Stimulated activated CD4-positive, alpha-beta T cell treated with anti-CD3 and anti-CD28 coated beads, Interleukin-12 subunit alpha, Interleukin-12 subunit beta, amount 100 ng/mL, for 48 hours (primary cell): ENCODE measurements around the gene ANKUB1.
"Not testable (repeated sequence)": the region's sequence is repeated elsewhere in the genome, so short reads cannot be mapped to it uniquely, and the experiment has no call there.

Experiments
- DNase-seq, 3 donors: peaks; one replicate each; pipeline ENCODE4 v3.0.0-alpha.2; 2020; ENCODE audit warnings: low read depth in 2 of 3, low spot score in 1 of 3

Gene ANKUB1

GRCh38 chr3:149792452-149793270 lies at the start of gene ANKUB1:
ANKUB1 (minus strand) TSS chr3:149792554; CDS start chr3:149792366, 188 bp downstream.
- DNase-seq, result no peak

- no peak for DNase-seq
Observed at GRCh38 chr3:149839896-149840295, 47.5 kb upstream of the ANKUB1 start.

DNA sequence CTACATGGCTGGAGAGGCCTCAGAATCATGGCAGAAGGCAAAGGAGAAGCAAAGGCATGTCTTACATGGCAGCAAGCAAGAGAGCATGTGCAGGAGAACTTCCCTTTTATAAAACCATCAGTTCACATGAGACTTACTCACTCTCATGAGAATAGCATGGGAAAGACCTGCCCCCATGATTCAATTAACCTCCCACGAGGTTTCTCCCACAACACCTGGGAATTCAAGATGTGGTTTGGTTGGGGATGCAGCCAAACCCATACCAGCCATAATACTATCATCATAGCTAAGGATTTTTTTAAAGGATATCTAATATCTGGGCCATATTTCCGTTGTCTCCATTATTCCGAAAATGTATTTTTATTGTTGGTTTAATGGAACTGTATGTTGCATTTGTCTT lies 47.1 kb upstream of the ANKUB1 start:
- DNase-seq, result not testable (repeated sequence)

GRCh38 chr3:149838491-149838890 lies 46.1 kb upstream of the ANKUB1 start:
- not testable (repeated sequence) for DNase-seq

DNA sequence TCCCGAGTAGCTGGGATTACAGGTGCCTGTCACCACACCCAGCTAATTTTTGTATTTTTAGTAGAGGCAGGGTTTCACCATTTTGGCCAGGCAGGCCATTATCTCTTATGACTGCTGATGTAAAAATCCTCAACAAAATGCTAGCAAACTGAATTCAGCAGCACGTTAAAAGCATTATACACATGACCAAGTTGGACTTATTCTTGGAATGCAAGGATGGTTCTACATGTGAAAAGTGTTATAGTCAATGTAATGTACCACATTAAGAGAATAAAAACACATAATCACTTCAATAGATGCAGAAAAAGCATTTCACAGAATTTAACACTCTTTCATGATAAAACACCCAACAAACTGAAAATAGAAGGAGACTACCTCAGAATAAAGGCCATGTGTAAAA lies 40.9 kb upstream of the ANKUB1 start:
- no peak for DNase-seq

- DNase-seq, result no peak
Observed at GRCh38 chr3:149832086-149832485, 39.7 kb upstream of the ANKUB1 start.

GRCh38 chr3:149831321-149831720 lies 39.0 kb upstream of the ANKUB1 start:
- no peak for DNase-seq

GRCh38 chr3:149830902-149831301 lies 38.5 kb upstream of the ANKUB1 start:
- DNase-seq, result no peak

DNA sequence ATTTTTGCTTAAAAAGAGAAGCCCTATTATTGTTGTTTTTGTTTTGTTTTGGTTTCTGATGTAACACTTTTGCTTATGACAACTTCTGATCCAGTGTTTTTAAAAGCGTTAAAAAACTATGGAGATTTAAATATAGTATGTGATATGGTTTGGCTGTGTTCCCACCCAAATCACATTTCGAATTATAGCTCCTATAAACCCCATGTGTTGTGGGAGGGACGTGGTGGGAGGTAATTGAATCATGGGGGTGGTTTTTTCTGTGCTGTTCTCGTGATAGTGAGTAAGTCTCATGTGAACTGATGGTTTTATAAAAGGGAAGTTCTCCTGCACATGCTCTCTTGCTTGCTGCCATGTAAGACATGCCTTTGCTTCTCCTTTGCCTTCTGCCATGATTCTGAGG lies 37.3 kb upstream of the ANKUB1 start:
- not testable (repeated sequence) for DNase-seq

DNA sequence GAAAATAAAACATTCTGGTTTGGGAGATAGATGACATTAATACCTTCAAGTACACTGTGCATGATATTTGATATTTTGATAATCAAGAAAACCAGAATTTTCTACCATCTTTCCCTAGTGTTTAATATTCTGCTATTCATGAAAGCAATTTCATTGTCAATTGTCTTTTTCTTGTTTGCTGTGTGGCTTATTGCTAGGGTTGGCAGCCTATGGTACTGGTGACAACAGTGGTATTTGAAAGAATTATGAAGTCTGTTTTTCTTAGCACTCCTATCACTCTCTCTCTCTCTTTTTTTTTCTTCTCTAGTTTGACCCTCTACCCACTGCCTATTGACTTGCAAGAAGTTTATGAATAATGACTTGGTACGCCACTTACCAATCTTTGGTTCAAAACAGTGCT lies 36.0 kb upstream of the ANKUB1 start:
- DNase-seq, result no peak

- DNase-seq, result no peak
Observed at GRCh38 chr3:149826636-149827035, 34.3 kb upstream of the ANKUB1 start.

DNA sequence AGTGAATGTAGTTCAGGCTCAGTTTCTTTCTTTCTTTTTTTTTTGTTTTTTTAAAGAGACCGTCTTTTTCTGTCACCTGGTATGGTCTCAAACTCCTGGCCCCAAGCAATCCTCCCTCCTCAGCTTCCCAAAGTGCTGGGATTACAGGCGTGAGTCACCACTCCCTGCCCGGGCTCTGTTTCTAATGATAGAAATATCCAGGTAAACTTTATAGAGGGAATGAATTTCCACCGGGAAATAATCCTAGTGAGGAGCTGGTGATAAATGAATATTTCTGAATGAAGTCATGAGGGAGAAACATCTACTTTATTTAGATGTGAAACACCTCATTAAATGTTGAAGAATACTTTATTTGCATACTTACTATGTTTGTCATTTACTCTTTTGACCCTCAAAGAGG lies 27.8 kb upstream of the ANKUB1 start:
- DNase-seq, result no peak

- no peak for DNase-seq
Observed at GRCh38 chr3:149819432-149819831, 27.1 kb upstream of the ANKUB1 start.

DNA sequence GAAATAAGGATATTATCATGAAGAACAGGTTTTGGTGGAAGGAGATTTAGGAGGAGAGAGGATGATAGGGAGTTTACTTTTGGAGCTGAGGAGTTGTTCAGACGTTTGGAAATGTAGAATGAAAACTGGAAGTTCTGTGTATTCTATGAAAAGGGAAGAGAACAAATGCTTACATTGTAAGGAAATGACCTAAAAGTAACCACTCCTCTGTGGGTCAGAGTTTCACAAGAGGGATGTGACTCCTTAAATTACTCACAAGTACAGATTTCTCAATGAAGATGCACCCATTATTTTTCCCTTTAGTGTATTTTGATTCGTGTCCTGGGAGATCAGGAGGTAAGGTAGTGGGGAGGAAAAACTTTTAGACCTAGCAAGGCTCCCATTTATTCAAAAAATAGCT lies 24.6 kb upstream of the ANKUB1 start:
- DNase-seq, result no peak

GRCh38 chr3:149816311-149816710 lies 24.0 kb upstream of the ANKUB1 start:
- DNase-seq, result no peak

- no peak for DNase-seq
Observed at GRCh38 chr3:149815728-149816127, 23.4 kb upstream of the ANKUB1 start.

GRCh38 chr3:149815321-149815720 lies 23.0 kb upstream of the ANKUB1 start:
- DNase-seq, result no peak

GRCh38 chr3:149813367-149814281 lies 21.3 kb upstream of the ANKUB1 start:
- peak in 1 of 3 donors; percentile 1 for DNase-seq

DNA sequence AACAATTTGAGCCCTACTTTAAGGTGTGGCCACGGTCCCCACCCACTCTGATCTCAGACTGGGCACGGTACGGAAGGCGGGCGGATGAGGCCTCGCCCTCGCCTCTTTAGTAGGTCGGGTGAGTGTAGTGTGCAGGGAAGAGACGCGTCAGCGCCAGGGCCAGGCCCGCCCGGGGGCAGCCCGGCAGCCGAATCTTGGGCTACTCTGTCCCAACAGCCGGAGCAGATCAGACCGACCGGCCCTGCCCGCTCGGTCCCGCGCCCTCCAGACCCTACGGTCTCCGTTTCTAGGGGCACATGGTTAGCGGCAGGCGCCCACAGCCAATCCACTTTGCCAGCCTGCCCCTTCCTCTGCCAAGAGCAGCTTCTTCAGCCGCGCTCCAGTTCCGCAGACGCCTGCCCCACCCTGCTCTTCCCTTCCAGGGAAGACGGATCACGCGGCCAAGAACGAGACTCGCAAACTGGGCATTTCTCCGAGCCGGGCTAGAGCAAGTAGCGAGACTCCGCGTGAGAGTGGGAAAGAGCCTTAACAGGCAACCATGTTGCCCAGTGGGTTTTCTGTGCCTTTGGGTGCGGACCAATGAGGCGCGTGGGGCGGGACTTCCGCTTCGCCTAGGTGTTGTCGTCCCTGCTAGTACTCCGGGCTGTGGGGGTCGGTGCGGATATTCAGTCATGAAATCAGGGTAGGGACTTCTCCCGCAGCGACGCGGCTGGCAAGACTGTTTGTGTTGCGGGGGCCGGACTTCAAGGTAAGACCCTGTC lies 20.4 kb upstream of the ANKUB1 start, which contains the start of gene RNF13:
Gene RNF13 (plus strand): TSS at position 610 of the 761 bp plus-strand sequence. CDS start 32,812 bp downstream, outside the sequence.
- peak; percentile 82 to 88 (median 85) for DNase-seq

- DNase-seq, result no peak
Observed at GRCh38 chr3:149812165-149812605, 19.8 kb upstream of the ANKUB1 start.

DNA sequence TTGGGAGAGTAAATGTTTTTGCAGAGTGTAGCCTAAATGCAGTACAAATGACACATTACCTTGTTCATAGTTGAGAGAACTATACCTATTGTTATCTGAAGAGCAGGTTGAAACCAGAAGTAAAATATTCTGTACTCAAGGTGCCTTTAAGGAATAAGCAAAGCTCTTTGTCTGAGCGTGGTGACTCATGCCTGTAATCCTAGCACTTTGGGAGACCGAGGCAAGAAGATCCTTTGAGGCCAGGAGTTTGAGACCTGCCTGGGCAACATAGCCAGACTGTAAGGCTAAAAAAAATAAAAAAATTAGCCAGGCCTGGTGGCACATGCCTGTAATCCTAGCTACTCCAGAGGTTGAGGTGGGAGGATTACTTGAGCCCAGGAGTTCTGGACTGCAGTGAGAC lies 18.5 kb upstream of the ANKUB1 start:
- no peak for DNase-seq
